ENCODE measurements around the gene FOCAD.

The FOCAD gene

GRCh38 chr9:20835377-20836286, 151.6 kb downstream of the FOCAD start:
- no peaks in the 10 kb centered on the region for H3K36me3 ChIP-seq (ENCODE audit: insufficient read depth, low read length)
- no peak for TF ChIP-seq EZH2 (IDR thresholded peaks at IDR 0.05; ENCODE audit: borderline replicate concordance, low read length)
- no peak for TF ChIP-seq CTCF (IDR thresholded peaks at IDR 0.05; ENCODE audit: low read length)
- no peaks in the 10 kb centered on the region for H3K79me2 ChIP-seq (ENCODE audit: insufficient read depth, low read length)
- no peaks in the 10 kb centered on the region for H4K20me1 ChIP-seq (ENCODE audit: insufficient read depth, low read length)
- H3K4me1 ChIP-seq (ENCODE audit: insufficient read depth, low read length, severe bottlenecking) = no peaks in the 10 kb centered on the region
- no peak overlapping the region for H3K27ac ChIP-seq (ENCODE audit: low read depth, low read length, poor library complexity, severe bottlenecking)
- H3K4me2 ChIP-seq (ENCODE audit: low read length) = no peak overlapping the region
- H3K27me3 ChIP-seq (ENCODE audit: insufficient read depth, low read length) = no peaks in the 10 kb centered on the region
- no peaks in the 10 kb centered on the region for H3K9me2 ChIP-seq (ENCODE audit: low read depth, low read length)
- no peaks in the 10 kb centered on the region for H3K9me3 ChIP-seq (ENCODE audit: low read length)
- H3K4me3 ChIP-seq (ENCODE audit: low read depth, low read length, poor library complexity, severe bottlenecking) = no peak overlapping the region
- H3F3A ChIP-seq (ENCODE audit: insufficient read depth, low read length) = no peaks in the 10 kb centered on the region
- no peak overlapping the region for H2AFZ ChIP-seq (ENCODE audit: low read length)
- no peak overlapping the region for H3K9ac ChIP-seq (ENCODE audit: low read length)

- Histone ChIP-seq H3K36me3 (ENCODE audit: insufficient read depth, low read length) (no peaks in the 10 kb centered on the region), H3K9me2 (ENCODE audit: low read depth, low read length) (no peaks in the 10 kb centered on the region), H3K9ac (ENCODE audit: low read length) (no peak overlapping the region), H3F3A (ENCODE audit: insufficient read depth, low read length) (no peaks in the 10 kb centered on the region), H3K27ac (ENCODE audit: low read depth, low read length, poor library complexity, severe bottlenecking) (no peak overlapping the region), H3K27me3 (ENCODE audit: insufficient read depth, low read length) (no peaks in the 10 kb centered on the region), H3K4me2 (ENCODE audit: low read length) (no peak overlapping the region), H3K4me1 (ENCODE audit: insufficient read depth, low read length, severe bottlenecking) (no peaks in the 10 kb centered on the region), H3K79me2 (ENCODE audit: insufficient read depth, low read length) (no peaks in the 10 kb centered on the region), H2AFZ (ENCODE audit: low read length) (no peak overlapping the region), H3K9me3 (ENCODE audit: low read length) (no peaks in the 10 kb centered on the region), H3K4me3 (ENCODE audit: low read depth, low read length, poor library complexity, severe bottlenecking) (no peak overlapping the region), H4K20me1 (ENCODE audit: insufficient read depth, low read length) (no peaks in the 10 kb centered on the region)
- TF ChIP-seq CTCF (IDR thresholded peaks at IDR 0.05; ENCODE audit: low read length) (no peak), EZH2 (IDR thresholded peaks at IDR 0.05; ENCODE audit: borderline replicate concordance, low read length) (no peak)
Measured at GRCh38 chr9:20837166-20837565, 153.1 kb downstream of the FOCAD start.

GRCh38 chr9:20838218-20838617, 154.2 kb downstream of the FOCAD start:
- Histone ChIP-seq H3K9me2 (ENCODE audit: low read depth, low read length) (no peaks in the 10 kb centered on the region), H3K27ac (ENCODE audit: low read depth, low read length, poor library complexity, severe bottlenecking) (no peak overlapping the region), H2AFZ (ENCODE audit: low read length) (no peak overlapping the region), H3K79me2 (ENCODE audit: insufficient read depth, low read length) (no peaks in the 10 kb centered on the region), H4K20me1 (ENCODE audit: insufficient read depth, low read length) (no peaks in the 10 kb centered on the region), H3K9ac (ENCODE audit: low read length) (no peak overlapping the region), H3K9me3 (ENCODE audit: low read length) (no peaks in the 10 kb centered on the region), H3K36me3 (ENCODE audit: insufficient read depth, low read length) (no peaks in the 10 kb centered on the region), H3K27me3 (ENCODE audit: insufficient read depth, low read length) (no peaks in the 10 kb centered on the region), H3K4me2 (ENCODE audit: low read length) (no peak overlapping the region), H3F3A (ENCODE audit: insufficient read depth, low read length) (no peaks in the 10 kb centered on the region), H3K4me1 (ENCODE audit: insufficient read depth, low read length, severe bottlenecking) (no peaks in the 10 kb centered on the region), H3K4me3 (ENCODE audit: low read depth, low read length, poor library complexity, severe bottlenecking) (no peak overlapping the region)
- no peak for TF ChIP-seq EZH2 (IDR thresholded peaks at IDR 0.05; ENCODE audit: borderline replicate concordance, low read length)
- no peak for TF ChIP-seq CTCF (IDR thresholded peaks at IDR 0.05; ENCODE audit: low read length)
